Activated CD8-positive, alpha-beta memory T cell treated with anti-CD3 and anti-CD28 coated beads, Interleukin-2, amount 50 U/mL, for 24 hours (primary cell): ENCODE results near the gene FLACC1.
"Not testable (repeated sequence)": the region's sequence is repeated elsewhere in the genome, so short reads cannot be mapped to it uniquely, and the experiment has no call there.

Experiments used
- DNase-seq: peaks from one replicate; pipeline ENCODE4 v3.0.0-alpha.2; 2020; ENCODE audit errors: extremely low read depth

FLACC1 gene

GRCh38 chr2:201349601-201350000 is 7.5 kb downstream of the FLACC1 start:
- DNase-seq, result no peak

GRCh38 chr2:201348758-201349157 is 8.4 kb downstream of the FLACC1 start:
- DNase-seq, result no peak

GRCh38 chr2:201347138-201347537 is 10.0 kb downstream of the FLACC1 start:
- DNase-seq, result no peak

DNA sequence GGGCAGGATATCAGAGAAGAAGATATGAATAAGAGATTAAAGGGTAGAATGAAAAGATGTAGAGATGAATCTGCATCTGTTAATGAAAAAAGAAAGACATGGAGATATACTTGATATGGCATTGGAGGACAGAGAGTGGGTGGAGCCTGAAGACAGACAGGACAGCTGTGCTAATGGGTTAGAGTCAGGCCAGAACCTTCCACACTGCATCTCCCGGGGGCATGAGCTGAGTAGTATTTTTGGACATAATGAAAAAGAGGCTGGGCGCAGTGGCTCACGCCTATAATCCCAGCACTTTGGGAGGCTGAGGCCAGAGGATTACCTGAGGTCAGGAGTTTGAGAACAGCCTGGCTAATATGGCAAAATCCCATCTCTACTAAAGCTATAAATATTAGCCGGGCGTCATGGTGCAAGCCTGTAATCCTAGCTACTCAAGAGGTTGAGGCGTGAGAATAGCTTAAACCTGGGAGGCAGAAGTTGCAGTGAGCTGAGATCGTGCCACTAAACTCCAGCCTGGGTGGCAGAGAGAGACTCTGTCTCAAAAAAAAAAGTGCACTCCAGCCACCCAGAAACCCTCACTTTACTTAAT is 11.4 kb downstream of the FLACC1 start:
- DNase-seq, result no peak

- no peak for DNase-seq
Observed at GRCh38 chr2:201344663-201345366, 12.3 kb downstream of the FLACC1 start.

- no peak for DNase-seq
Observed at GRCh38 chr2:201343559-201343958, 13.6 kb downstream of the FLACC1 start.

DNA sequence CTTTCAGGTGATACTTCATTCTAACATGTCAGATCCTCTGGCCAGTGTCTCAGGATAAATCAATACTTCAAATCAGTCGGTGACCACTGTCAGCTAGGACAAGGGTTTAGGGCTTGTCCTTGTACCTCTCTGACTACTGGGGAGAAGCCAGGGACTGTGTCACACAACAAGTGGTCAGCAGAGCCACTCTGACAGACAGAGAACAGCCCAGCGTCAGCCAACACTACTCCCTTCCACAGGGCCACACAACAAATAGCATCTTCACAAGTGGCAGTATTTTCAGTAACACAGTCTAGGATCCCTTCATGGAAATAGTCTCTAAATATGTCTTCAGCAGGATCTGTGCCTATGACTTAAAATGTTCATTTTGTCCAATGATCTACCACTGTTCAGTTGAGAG is 14.2 kb downstream of the FLACC1 start:
- DNase-seq, result no peak

DNA sequence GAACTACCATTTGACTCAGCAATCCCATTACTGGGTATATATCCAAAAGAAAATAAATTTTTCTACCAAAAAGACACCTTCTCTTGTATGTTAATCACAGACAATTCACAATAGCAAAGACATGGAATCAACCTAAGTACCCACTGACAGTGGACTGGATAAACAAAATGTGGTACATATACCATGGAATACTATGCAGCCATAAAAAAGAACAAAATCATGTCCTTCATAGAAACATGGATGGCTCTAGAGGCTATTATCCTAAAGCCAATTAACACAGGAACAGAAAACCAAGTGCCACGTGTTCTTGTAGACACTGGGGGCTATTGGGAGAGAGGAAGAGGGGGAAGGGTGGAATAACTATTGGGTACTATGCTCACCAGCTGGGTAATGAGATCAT is 27.7 kb downstream of the FLACC1 start:
- no peak for DNase-seq

- no peak for DNase-seq
Observed at GRCh38 chr2:201327678-201328077, 29.5 kb downstream of the FLACC1 start.

GRCh38 chr2:201322772-201323171 is 34.4 kb downstream of the FLACC1 start:
- no peak for DNase-seq

DNA sequence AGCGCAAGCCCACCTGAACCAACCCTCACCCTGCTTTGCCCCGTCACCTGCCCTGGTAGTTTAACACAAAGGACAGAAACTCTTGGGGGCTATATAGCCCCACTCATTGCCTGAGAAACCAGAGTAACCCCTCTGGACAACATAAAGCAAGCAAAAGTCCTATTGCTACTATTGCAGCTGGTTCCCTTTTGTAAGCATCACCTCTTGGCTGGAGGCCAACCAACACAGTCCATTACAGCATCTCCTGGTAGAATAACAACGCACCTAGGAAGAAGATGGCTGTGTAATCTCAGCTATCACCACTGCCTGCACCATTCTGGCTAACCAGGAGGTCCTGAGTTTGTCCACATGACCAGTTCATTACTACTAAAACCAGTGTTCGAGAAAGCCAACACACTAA is 36.4 kb downstream of the FLACC1 start:
- DNase-seq, result no peak

GRCh38 chr2:201320257-201320656 is 36.9 kb downstream of the FLACC1 start:
- no peak for DNase-seq

DNA sequence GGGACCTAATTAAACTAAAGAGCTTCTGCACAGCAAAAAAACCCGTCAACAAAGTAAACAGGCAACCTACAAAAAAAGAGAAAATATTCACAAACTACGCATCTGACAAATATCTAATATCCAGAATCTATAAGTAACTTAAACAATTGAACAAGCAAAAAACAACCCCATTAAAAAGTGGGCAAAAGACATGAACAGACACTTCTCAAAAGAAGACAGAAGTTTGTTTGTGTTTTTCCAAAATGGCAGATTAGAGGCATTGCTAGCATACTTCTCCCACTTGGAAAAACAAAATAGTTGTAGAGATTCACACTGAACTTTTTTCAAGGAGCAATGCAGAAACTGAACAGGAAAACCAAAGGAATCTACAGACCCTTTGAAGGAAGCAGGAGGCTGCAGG is 37.6 kb downstream of the FLACC1 start:
- DNase-seq, result no peak

DNA sequence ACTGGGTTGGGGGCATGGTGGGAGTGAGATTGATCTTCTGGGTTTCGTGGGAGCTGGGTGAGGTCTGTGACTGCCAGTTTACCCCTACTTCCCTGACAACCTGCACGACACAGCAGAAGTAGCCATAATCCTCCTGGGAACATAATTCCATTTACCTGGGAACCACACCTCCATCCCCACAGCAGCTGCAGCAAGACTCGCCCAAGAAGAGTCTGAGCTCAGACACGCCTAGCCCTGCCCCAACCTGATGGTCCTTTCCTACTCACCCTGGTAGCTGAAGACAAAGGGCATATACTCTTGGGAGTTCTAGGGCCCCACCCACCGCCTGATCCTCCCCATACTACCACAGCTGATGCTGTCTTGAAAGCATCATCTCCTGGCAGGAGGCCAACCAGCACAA is 43.8 kb downstream of the FLACC1 start:
- DNase-seq, result no peak

GRCh38 chr2:201308914-201309313 is 48.2 kb downstream of the FLACC1 start:
- DNase-seq, result no peak

DNA sequence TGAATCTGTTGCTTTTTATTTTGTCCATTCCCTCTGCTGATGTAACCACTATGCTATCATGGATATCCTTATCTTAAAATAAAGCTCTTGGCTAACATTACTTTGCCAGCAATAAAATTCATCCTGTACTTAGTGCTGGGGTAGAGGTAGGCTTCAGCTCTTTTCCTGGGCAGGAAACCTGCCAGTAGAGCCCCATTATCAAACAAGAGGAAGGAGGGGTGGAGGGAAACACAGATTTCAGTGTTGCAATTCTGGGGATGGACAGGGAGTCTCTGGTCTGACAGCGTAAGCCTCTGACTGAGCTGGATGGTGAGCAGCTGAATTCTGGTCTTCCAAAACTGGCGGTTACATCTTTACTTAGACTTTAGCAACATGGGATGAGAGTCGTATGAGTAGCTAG is 49.3 kb downstream of the FLACC1 start:
- no peak for DNase-seq

DNA sequence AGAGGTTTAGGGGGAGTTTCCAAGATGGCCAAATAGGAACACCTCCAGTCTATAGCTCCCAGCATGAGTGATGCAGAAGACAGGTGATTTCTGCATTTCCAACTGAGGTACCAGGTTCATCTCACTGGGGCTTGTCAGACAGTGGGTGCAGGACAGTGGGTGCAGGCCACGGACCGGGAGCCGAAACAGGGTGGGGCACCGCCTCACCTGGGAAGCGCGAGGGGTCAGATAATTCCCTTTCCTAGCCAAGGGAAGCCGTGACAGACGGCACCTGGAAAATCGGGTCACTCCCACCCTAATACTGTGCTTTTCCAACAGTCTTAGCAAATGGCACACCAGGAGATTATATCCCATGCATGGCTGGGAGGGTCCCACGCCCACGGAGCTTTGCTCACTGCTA is 57.2 kb downstream of the FLACC1 start:
- DNase-seq, result not testable (repeated sequence)

DNA sequence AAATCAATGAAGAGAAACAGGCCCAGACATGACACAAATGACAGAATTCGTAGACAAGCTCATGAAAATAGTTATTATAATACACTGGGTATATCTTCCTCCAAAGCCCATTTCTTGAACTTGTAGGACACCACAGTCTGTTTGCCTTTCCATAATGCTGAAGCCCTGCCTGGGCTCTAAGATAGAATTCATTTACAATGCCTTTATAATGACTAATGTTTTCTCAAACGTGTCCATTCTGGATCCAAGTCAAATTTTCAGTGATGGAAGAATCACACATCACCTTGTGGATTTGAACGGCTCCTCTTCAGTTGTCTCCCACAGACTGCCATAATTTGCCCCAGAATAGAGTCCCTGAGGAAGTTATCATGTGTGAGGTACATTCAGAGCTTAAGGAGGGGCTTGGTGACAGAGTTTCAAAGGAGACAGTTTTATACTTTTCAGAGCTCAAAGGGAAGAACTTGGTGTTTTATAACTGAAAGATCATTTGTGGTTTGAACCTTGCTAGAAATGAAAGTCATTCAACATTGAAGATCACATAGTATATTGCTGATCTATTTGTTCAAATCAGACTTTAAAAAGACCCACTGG is 58.6 kb downstream of the FLACC1 start:
- DNase-seq, result no peak

DNA sequence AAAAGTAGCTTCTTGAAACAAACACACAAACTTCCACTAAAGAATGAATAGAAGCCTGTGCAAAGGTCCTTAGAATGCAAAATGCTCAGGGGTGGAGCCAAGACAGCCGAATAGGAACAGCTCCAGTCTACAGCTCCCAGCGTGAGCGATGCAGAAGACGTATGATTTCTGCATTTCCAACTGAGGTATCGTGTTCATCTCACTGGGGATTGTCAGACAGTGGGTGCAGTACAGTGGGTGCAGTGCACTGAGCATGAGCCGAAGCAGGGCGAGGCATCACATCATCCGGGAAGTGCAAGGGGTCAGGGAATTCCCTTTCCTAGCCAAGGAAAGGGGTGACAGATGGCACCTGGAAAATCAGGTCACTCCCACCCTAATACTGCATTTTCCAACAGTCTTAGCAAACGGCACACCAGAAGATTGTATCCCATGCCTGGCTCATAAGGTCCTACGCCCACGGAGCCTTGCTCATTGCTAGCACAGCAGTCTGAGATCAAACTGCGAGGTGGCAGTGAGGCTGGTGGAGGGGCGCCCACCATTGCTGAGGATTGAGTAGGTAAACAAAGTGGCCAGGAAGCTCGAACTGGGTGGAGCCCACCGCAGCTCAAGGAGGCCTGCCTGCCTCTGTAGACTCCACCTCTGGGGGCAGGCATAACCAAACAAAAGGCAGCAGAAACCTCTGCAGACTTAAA is 66.5 kb downstream of the FLACC1 start:
- DNase-seq, result not testable (repeated sequence)

DNA sequence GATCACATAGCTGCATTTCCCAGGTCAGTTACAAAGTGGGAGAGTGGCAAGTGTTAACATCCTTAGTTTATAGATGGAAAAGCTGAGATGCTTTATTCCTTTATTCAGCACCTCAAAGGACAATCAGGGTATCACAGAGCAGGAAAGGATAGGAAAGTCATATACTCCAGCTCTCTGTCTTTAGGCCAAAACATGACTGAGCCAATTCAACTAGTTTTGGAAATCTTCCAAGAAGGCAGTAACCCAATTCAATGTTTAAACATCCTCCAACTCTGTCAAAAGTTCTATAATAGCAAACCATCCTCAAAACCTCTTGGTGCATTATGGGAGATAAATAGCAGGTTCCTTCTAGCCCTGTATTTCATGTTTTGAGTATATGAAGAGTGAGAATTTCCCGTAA is 71.6 kb downstream of the FLACC1 start:
- DNase-seq, result no peak

- DNase-seq, result no peak
Observed at GRCh38 chr2:201280191-201281040, 76.7 kb downstream of the FLACC1 start.

- no peak for DNase-seq
Observed at GRCh38 chr2:201279079-201279478, 78.1 kb downstream of the FLACC1 start.
